ENCODE results near the gene TMEM14B.
"Not testable (repeated sequence)": the region's sequence is repeated elsewhere in the genome, so short reads cannot be mapped to it uniquely, and the experiment has no call there.

Gene TMEM14B

GRCh38 chr6:10740061-10740460, 7.5 kb upstream of the TMEM14B start:
- Histone ChIP-seq H3K9ac (no peak overlapping the region), H3K27me3 (ENCODE audit: insufficient read depth, low read depth) (no peaks in the 10 kb centered on the region), H3K27ac (no peak overlapping the region), H3K4me2 (no peak overlapping the region), H3K36me3 (ENCODE audit: insufficient read depth) (no peaks in the 10 kb centered on the region), H2AFZ (ENCODE audit: low read depth) (no peak overlapping the region), H3K79me2 (ENCODE audit: insufficient read depth, low read depth) (no peaks in the 10 kb centered on the region), H3K4me3 (IDR thresholded peaks at IDR 0.05; ENCODE audit: insufficient read depth, low read depth, low read length) (no peak overlapping the region), H3K4me1 (ENCODE audit: low read depth, poor library complexity, severe bottlenecking) (no peaks in the 10 kb centered on the region), H4K20me1 (ENCODE audit: insufficient read depth) (no peaks in the 10 kb centered on the region; the same call in 1 of the 2 replicates)
- TF ChIP-seq, protein P1, sequence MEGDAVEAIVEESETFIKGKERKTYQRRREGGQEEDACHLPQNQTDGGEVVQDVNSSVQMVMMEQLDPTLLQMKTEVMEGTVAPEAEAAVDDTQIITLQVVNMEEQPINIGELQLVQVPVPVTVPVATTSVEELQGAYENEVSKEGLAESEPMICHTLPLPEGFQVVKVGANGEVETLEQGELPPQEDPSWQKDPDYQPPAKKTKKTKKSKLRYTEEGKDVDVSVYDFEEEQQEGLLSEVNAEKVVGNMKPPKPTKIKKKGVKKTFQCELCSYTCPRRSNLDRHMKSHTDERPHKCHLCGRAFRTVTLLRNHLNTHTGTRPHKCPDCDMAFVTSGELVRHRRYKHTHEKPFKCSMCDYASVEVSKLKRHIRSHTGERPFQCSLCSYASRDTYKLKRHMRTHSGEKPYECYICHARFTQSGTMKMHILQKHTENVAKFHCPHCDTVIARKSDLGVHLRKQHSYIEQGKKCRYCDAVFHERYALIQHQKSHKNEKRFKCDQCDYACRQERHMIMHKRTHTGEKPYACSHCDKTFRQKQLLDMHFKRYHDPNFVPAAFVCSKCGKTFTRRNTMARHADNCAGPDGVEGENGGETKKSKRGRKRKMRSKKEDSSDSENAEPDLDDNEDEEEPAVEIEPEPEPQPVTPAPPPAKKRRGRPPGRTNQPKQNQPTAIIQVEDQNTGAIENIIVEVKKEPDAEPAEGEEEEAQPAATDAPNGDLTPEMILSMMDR (conservative IDR thresholded peaks at IDR 0.05; ENCODE audit: low read depth, low read length) = no peak

GRCh38 chr6:10741643-10742042, 6.0 kb upstream of the TMEM14B start:
- not testable (repeated sequence) for H3K27ac ChIP-seq; H3K4me1 ChIP-seq (ENCODE audit: low read depth, poor library complexity, severe bottlenecking); H3K27me3 ChIP-seq (ENCODE audit: insufficient read depth, low read depth); H3K36me3 ChIP-seq (ENCODE audit: insufficient read depth); H3K79me2 ChIP-seq (ENCODE audit: insufficient read depth, low read depth); H3K4me2 ChIP-seq; H2AFZ ChIP-seq (ENCODE audit: low read depth); H4K20me1 ChIP-seq (ENCODE audit: insufficient read depth); H3K4me3 ChIP-seq (IDR thresholded peaks at IDR 0.05; ENCODE audit: insufficient read depth, low read depth, low read length); H3K9ac ChIP-seq

- Histone ChIP-seq H3K27ac (no peak overlapping the region), H3K27me3 (ENCODE audit: insufficient read depth, low read depth) (no peaks in the 10 kb centered on the region), H3K36me3 (ENCODE audit: insufficient read depth) (no peaks in the 10 kb centered on the region), H4K20me1 (ENCODE audit: insufficient read depth) (no peaks in the 10 kb centered on the region), H3K79me2 (ENCODE audit: insufficient read depth, low read depth) (no peaks in the 10 kb centered on the region), H3K4me1 (ENCODE audit: low read depth, poor library complexity, severe bottlenecking) (peaks cover 7% of the 10 kb centered on the region), H2AFZ (ENCODE audit: low read depth) (no peak overlapping the region), H3K4me2 (no peak overlapping the region), H3K4me3 (IDR thresholded peaks at IDR 0.05; ENCODE audit: insufficient read depth, low read depth, low read length) (no peak overlapping the region), H3K9ac (no peak overlapping the region)
- TF ChIP-seq, protein P1 (conservative IDR thresholded peaks at IDR 0.05; ENCODE audit: low read depth, low read length) = no peak
These were observed 5.4 kb upstream of the TMEM14B start for GRCh38 chr6:10742251-10742650.

GRCh38 chr6:10743515-10743914, 4.1 kb upstream of the TMEM14B start:
- TF ChIP-seq, protein P1 (conservative IDR thresholded peaks at IDR 0.05; ENCODE audit: low read depth, low read length) = no peak
- H3K27ac ChIP-seq = no peak overlapping the region

DNA sequence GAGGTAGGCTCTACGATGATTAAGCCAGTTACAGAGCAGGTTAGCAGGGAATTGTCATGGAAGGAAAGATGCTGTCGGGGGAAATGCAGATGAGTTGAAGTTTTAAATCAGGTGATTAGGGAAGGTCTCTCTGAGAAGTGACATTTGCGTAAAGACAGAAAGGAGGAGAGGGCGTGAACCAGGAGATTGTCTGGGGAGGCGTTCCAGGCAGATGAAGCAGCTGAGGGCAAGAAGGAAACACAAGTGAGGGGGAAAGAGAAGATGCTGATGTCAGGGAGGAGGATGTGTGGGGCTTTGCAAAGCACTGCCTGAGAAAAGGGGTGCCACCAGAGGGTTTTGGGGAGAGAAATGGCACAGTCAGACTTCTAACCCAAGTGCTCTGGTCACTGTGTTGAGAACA, 2.5 kb upstream of the TMEM14B start:
- TF ChIP-seq, protein P1 (conservative IDR thresholded peaks at IDR 0.05; ENCODE audit: low read depth, low read length) = no peak

More at GRCh38 chr6:10743515-10743914, 4.1 kb upstream of the TMEM14B start:
- Histone ChIP-seq H3K4me1 (ENCODE audit: low read depth, poor library complexity, severe bottlenecking) (peaks cover 9% of the 10 kb centered on the region), H3K4me3 (IDR thresholded peaks at IDR 0.05; ENCODE audit: insufficient read depth, low read depth, low read length) (no peak overlapping the region), H3K27me3 (ENCODE audit: insufficient read depth, low read depth) (no peaks in the 10 kb centered on the region), H3K4me2 (no peak overlapping the region), H4K20me1 (ENCODE audit: insufficient read depth) (no peaks in the 10 kb centered on the region), H3K36me3 (ENCODE audit: insufficient read depth) (no peaks in the 10 kb centered on the region), H2AFZ (ENCODE audit: low read depth) (no peak overlapping the region), H3K9ac (no peak overlapping the region), H3K79me2 (ENCODE audit: insufficient read depth, low read depth) (peaks cover 9% of the 10 kb centered on the region)

More for the DNA sequence above, 2.5 kb upstream of the TMEM14B start:
- no peaks in the 10 kb centered on the region for H3K36me3 ChIP-seq (ENCODE audit: insufficient read depth)
- H4K20me1 ChIP-seq (ENCODE audit: insufficient read depth) = no peaks in the 10 kb centered on the region
- H3K4me1 ChIP-seq (ENCODE audit: low read depth, poor library complexity, severe bottlenecking) = peaks cover 21% of the 10 kb centered on the region
- H3K4me3 ChIP-seq (IDR thresholded peaks at IDR 0.05; ENCODE audit: insufficient read depth, low read depth, low read length) = no peak overlapping the region
- H3K79me2 ChIP-seq (ENCODE audit: insufficient read depth, low read depth) = peaks cover 24% of the 10 kb centered on the region
- H3K4me2 ChIP-seq = no peak overlapping the region
- H2AFZ ChIP-seq (ENCODE audit: low read depth) = no peak overlapping the region
- no peaks in the 10 kb centered on the region for H3K27me3 ChIP-seq (ENCODE audit: insufficient read depth, low read depth)
- H3K9ac ChIP-seq = no peak overlapping the region
- H3K27ac ChIP-seq = no peak overlapping the region
